ENCODE measurements around the gene MAST4. TPM values are rescaled to one million over a fixed set of nuclear protein-coding genes. Genes with fewer than 3 reads are reported as not detected.

Gene MAST4
- total RNA-seq, 1 experiment from 2014 or later: 10.9 TPM

DNA sequence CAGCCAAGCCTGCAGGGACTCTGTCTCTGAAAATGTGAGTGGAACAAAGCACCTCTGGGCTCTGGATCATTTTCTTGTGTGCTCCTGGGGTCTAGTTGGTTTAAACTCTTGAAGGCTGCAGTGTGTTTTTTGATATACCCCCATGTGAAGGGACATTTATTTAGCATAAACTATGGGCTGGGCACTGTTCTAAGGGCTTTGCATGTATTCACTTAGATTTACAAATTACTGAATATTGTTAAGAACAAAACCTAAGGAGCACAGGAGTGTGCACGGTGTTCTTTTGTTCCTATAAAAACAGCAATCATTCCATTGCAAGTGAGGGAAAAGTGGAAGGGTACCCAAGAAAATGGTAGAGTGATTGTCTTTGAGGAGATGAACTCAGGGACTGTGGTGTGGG is 620.4 kb downstream of the MAST4 start:
- intact Hi-C loops (cut with micrococcal nuclease; ENCODE audit: unreplicated experiment): no loop called here
- no peak overlapping the region for H3K4me3 Mint-ChIP-seq (ENCODE audit: low read depth, unreplicated experiment)
- H3K4me1 Mint-ChIP-seq (ENCODE audit: low read depth, unreplicated experiment): peaks cover 42% of the 10 kb centered on the region
- BruUV-seq (replicated peaks): no TSS peak
- CTCF ChIA-PET: interaction anchor here (1.0 kb wide), 1 partner anchor 557 kb away, joined by 3 read pairs; no protein-coding TSS in a partner anchor
- H3K27me3 Mint-ChIP-seq (ENCODE audit: unreplicated experiment): no peaks in the 10 kb centered on the region
- H3K36me3 Mint-ChIP-seq (ENCODE audit: insufficient read depth, unreplicated experiment): no peaks in the 10 kb centered on the region
- peaks cover 2% of the 10 kb centered on the region for H3K9me3 Mint-ChIP-seq (ENCODE audit: low read depth, unreplicated experiment)
- no peak overlapping the region for H3K27ac Mint-ChIP-seq (ENCODE audit: unreplicated experiment)
- DNase-seq: no peak
- TF ChIP-seq CTCF (IDR thresholded peaks at IDR 0.05; ENCODE audit: unreplicated experiment): no peak
